Neural crest cell (in vitro differentiated cells): ENCODE measurements around the gene WDR19. TPM values are rescaled to one million over a fixed set of nuclear protein-coding genes. Genes with fewer than 3 reads are reported as not detected.

ENCODE experiments used
- DNase-seq: peaks from one replicate; pipeline ENCODE4 v3.0.0; 2021; ENCODE audit warnings: low read depth, mixed read lengths, low spot score
- H3K27ac Mint-ChIP-seq: one replicate; pipeline ENCODE4 v1.8.0; 2021; ENCODE audit warnings: mild to moderate bottlenecking, mixed read lengths; ENCODE audit not compliant: unreplicated experiment
- H3K27me3 Mint-ChIP-seq: 2 replicates; pipeline ENCODE4 v1.8.0; 2021; ENCODE audit warnings: low read depth, mild to moderate bottlenecking, mixed read lengths
- H3K36me3 Mint-ChIP-seq: 2 replicates; pipeline ENCODE4 v1.8.0; 2021; ENCODE audit warnings: low read depth, mild to moderate bottlenecking, mixed read lengths
- H3K4me1 Mint-ChIP-seq: 2 replicates; pipeline ENCODE4 v1.8.0; 2021; ENCODE audit warnings: mixed read lengths
- H3K4me3 Mint-ChIP-seq: one replicate; pipeline ENCODE4 v1.8.0; 2021; ENCODE audit warnings: mild to moderate bottlenecking, mixed read lengths
- H3K9me3 Mint-ChIP-seq: 2 replicates; pipeline ENCODE4 v1.8.0; 2021; ENCODE audit warnings: mixed read lengths
- CTCF ChIP-seq: fragments of 200-600 bp; sonication (generic); conservative IDR thresholded peaks from 2 replicates; pipeline ENCODE4 v1.5.0; 2021; ENCODE audit warnings: antibody characterized with exemption, mild to moderate bottlenecking
- total RNA-seq: library from RNA; stranded (reverse); gene quantifications from 2 replicates; pipeline ENCODE4 v1.2.1, GENCODE V29; 2021

WDR19 gene
- total RNA-seq, 1 donor from 2014 or later: 51.6 TPM

- Mint-ChIP-seq H3K27me3 (no peaks in the 10 kb centered on the region), H3K27ac (no peak overlapping the region), H3K9me3 (no peaks in the 10 kb centered on the region), H3K4me1 (no peaks in the 10 kb centered on the region), H3K36me3 (peaks cover 14% of the 10 kb centered on the region), H3K4me3 (no peak overlapping the region)
- TF ChIP-seq CTCF: no peak
- DNase-seq: no peak
These were observed 130.5 kb downstream of the WDR19 start for GRCh38 chr4:39312816-39313215.

- H3K4me1 Mint-ChIP-seq: no peaks in the 10 kb centered on the region
- no peaks in the 10 kb centered on the region for H3K27me3 Mint-ChIP-seq
These were observed 137.3 kb downstream of the WDR19 start for GRCh38 chr4:39319676-39320075.

GRCh38 chr4:39320381-39321115 is 138.2 kb downstream of the WDR19 start:
- H3K36me3 Mint-ChIP-seq: peaks cover 5% of the 10 kb centered on the region

More at GRCh38 chr4:39319676-39320075, 137.3 kb downstream of the WDR19 start:
- H3K36me3 Mint-ChIP-seq: no peaks in the 10 kb centered on the region
- TF ChIP-seq CTCF: no peak
- no peaks in the 10 kb centered on the region for H3K9me3 Mint-ChIP-seq
- H3K27ac Mint-ChIP-seq: no peak overlapping the region
- no peak overlapping the region for H3K4me3 Mint-ChIP-seq
- no peak for DNase-seq

GRCh38 chr4:39323821-39324220 is 141.5 kb downstream of the WDR19 start:
- peaks cover 23% of the 10 kb centered on the region for H3K36me3 Mint-ChIP-seq
- H3K9me3 Mint-ChIP-seq: no peaks in the 10 kb centered on the region
- TF ChIP-seq CTCF: no peak
- DNase-seq: no peak
- H3K27ac Mint-ChIP-seq: no peak overlapping the region
- no peaks in the 10 kb centered on the region for H3K27me3 Mint-ChIP-seq
- no peak overlapping the region for H3K4me3 Mint-ChIP-seq
- no peaks in the 10 kb centered on the region for H3K4me1 Mint-ChIP-seq

More at GRCh38 chr4:39320381-39321115, 138.2 kb downstream of the WDR19 start:
- Mint-ChIP-seq H3K4me3 (no peak overlapping the region), H3K9me3 (no peaks in the 10 kb centered on the region), H3K4me1 (no peaks in the 10 kb centered on the region), H3K27ac (no peak overlapping the region), H3K27me3 (no peaks in the 10 kb centered on the region)
- no peak for DNase-seq
- TF ChIP-seq CTCF: no peak

GRCh38 chr4:39324446-39324845 is 142.1 kb downstream of the WDR19 start:
- Mint-ChIP-seq H3K27ac (no peak overlapping the region), H3K4me3 (no peak overlapping the region), H3K9me3 (no peaks in the 10 kb centered on the region), H3K36me3 (peaks cover 23% of the 10 kb centered on the region), H3K4me1 (no peaks in the 10 kb centered on the region), H3K27me3 (no peaks in the 10 kb centered on the region)
- TF ChIP-seq CTCF: no peak
- no peak for DNase-seq
